Duodenal mucosa (tissue), 2 donors: ENCODE data around the gene FOXO6.

Experiments
- H3K27ac ChIP-seq: one replicate; pipeline ENCODE4 v1.7.0; 2013; ENCODE audit warnings: low read depth, low read length
- H3K27me3 ChIP-seq, 2 donors: one replicate each; pipeline ENCODE4 v1.7.0; 2013; ENCODE audit warnings: low read length in 2 of 2, control low read depth in 1 of 2; ENCODE audit not compliant: insufficient read depth in 2 of 2, control insufficient read depth in 1 of 2
- H3K36me3 ChIP-seq, 2 donors: one replicate each; pipeline ENCODE4 v1.7.0; 2013; ENCODE audit warnings: low read length in 2 of 2, control low read depth in 1 of 2; ENCODE audit not compliant: insufficient read depth in 2 of 2, control insufficient read depth in 1 of 2
- H3K4me1 ChIP-seq, 2 donors: one replicate each; pipeline ENCODE4 v1.7.0; 2013; ENCODE audit warnings: low read length in 2 of 2, control low read depth in 1 of 2; ENCODE audit not compliant: insufficient read depth in 2 of 2, control insufficient read depth in 1 of 2
- H3K4me3 ChIP-seq, 2 donors: one replicate each; pipeline ENCODE4 v1.7.0; 2013; ENCODE audit warnings: low read length in 2 of 2, low read depth in 1 of 2
- H3K9ac ChIP-seq, 2 donors: one replicate each; pipeline ENCODE4 v1.7.0; 2013; ENCODE audit warnings: low read length in 2 of 2, low read depth in 1 of 2
- H3K9me3 ChIP-seq, 2 donors: one replicate each; pipeline ENCODE4 v1.7.0; 2013; ENCODE audit warnings: low read length in 2 of 2, control low read depth in 1 of 2; ENCODE audit not compliant: control insufficient read depth in 1 of 2

FOXO6 gene

DNA sequence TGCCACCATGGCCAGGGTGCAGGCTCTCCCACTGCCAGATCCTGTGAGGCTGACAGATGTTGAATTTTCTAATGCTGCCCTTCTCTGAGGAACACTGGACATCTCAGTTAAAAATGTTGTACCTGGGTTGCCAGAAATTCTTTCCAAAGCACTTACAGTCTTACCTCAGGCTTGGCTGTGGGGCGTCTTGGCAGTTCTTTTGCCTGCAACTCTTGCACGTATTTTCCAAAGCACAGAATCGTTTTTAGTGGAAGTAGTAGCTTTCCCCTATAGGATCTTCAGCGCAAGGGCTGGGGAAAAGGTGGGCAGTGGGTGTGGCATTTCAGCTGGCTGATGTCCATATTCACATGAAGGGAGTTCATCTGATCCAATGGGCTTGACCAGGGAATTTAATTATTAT, 69.3 kb downstream of the FOXO6 start:
- H3K9me3 ChIP-seq = no peaks in the 10 kb centered on the region
- H3K36me3 ChIP-seq = no peaks in the 10 kb centered on the region
- no peak overlapping the region for H3K9ac ChIP-seq
- peaks cover 14 to 27% of the 10 kb centered on the region in 2 donors for H3K4me1 ChIP-seq
- H3K4me3 ChIP-seq = no peak overlapping the region
- H3K27ac ChIP-seq = no peak overlapping the region
- H3K27me3 ChIP-seq = no peaks in the 10 kb centered on the region

DNA sequence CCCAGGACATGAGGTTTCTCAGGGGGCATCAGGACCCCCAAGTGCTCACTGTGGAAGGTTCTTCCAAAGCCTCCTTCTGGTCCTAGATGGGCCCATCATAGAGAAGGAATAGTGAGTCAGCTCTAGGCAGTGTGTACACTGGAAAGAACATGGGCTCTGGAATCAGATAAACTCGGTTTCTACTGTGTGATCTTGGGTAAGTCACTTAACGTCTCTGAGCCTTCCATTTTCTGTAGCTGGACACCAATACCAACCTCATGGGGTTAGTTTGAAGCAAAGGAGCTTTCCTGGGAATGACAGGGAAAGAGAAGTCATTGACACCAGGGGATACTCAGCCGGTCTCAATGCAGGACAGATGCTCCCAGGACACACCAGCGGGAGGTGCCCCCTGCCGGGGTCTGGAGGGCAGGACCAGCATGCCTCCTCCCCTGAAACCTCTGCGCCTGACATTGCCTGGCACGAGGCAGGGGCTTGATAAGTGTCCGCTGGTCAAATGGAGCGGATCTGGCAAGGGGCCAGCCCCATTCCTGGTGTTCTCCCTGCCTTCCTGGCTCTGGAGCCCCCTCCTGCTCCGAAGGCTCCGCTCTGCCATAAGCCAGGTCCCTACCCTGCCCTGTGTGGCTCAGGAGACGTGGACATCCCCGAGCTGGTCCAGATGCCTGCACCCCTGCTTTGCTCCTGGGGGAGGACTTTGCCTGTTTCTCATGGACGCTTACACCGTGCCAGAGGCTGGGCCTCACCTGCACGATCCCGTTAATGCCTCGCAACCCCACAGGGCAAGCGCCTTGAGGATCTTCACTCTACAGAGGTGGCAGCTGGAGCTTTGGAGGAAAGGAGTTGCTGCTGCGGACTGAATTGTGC, 70.5 kb downstream of the FOXO6 start:
- Histone ChIP-seq H3K9ac (no peak overlapping the region), H3K27me3 (peaks cover under 1 to 5% of the 10 kb centered on the region in 2 donors), H3K4me3 (no peak overlapping the region), H3K27ac (no peak overlapping the region), H3K4me1 (peaks cover 14 to 27% of the 10 kb centered on the region in 2 donors), H3K36me3 (no peaks in the 10 kb centered on the region), H3K9me3 (no peaks in the 10 kb centered on the region)
